Thyroid gland (tissue), 4 donors: Measurements from ENCODE around the gene HLA-C.

Experiments
- POLR2A ChIP-seq, 2 donors: fragments of 450-650 bp; IDR thresholded peaks; one replicate each; pipeline ENCODE4 v1.6.1; 2017; ENCODE audit warnings: antibody characterized with exemption in 2 of 2, mild to moderate bottlenecking in 2 of 2, moderate library complexity in 1 of 2
- TF ChIP-seq, protein P1 (sequence below), 6 experiments: fragments of 200-600 bp in 3 of 6; fragments of 450-650 bp in 3 of 6; sonication (generic) in 3 of 6; IDR thresholded peaks; one replicate each; pipeline ENCODE4 v1.5.1; 2016 to 2019; ENCODE audit warnings: antibody characterized with exemption in 6 of 6, mild to moderate bottlenecking in 2 of 6, inconsistent platforms in 1 of 6, moderate library complexity in 1 of 6

DNA sequence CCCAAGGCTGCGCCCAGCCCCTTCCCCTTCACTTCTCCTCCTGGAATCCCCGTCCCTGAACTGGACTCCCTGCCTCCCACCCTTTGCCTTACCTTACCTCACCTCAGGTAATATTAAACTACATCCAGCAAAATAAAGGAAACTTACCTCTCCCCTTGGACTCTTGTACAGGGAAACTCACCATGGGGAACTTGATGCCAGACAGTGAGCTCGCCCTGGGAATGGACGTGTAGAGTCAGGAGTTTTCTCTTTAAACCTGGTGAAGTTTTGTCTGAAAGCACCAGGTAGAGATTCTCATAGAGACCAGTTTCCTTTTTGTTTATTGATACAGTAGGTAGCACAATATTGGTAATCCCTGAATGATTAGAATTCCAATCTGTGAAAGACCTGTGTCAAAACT is 544 bp upstream of the HLA-C start:
- TF ChIP-seq POLR2A (IDR thresholded peaks at IDR 0.05): no peak
- TF ChIP-seq, protein P1, sequence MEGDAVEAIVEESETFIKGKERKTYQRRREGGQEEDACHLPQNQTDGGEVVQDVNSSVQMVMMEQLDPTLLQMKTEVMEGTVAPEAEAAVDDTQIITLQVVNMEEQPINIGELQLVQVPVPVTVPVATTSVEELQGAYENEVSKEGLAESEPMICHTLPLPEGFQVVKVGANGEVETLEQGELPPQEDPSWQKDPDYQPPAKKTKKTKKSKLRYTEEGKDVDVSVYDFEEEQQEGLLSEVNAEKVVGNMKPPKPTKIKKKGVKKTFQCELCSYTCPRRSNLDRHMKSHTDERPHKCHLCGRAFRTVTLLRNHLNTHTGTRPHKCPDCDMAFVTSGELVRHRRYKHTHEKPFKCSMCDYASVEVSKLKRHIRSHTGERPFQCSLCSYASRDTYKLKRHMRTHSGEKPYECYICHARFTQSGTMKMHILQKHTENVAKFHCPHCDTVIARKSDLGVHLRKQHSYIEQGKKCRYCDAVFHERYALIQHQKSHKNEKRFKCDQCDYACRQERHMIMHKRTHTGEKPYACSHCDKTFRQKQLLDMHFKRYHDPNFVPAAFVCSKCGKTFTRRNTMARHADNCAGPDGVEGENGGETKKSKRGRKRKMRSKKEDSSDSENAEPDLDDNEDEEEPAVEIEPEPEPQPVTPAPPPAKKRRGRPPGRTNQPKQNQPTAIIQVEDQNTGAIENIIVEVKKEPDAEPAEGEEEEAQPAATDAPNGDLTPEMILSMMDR (IDR thresholded peaks at IDR 0.05): no peak
